Esophagus muscularis mucosa (tissue), 4 donors: Measurements from ENCODE around the gene MGAT5B. TPM values are rescaled to one million over a fixed set of nuclear protein-coding genes. Genes with fewer than 3 reads are reported as not detected.

ENCODE experiments used
- DNase-seq: peaks from one replicate; pipeline ENCODE4 v3.0.0-alpha.2; 2017; ENCODE audit errors: extremely low spot score
- H3K27ac ChIP-seq, 4 donors: fragments of 200-600 bp; sonication (generic); replicated peaks in 1 of 4; 1 replicate in 3 of 4; 2 replicates in 1 of 4; pipeline ENCODE4 v1.5.1; 2016 to 2019; ENCODE audit warnings: mild to moderate bottlenecking in 1 of 4
- H3K27me3 ChIP-seq, 4 donors: fragments of 200-600 bp; sonication (generic); one replicate each; pipeline versions ENCODE4 v1.5.1 to v1.6.0; 2016 to 2019
- H3K36me3 ChIP-seq, 4 donors: fragments of 200-600 bp; sonication (generic); one replicate each; pipeline ENCODE4 v1.5.1; 2016 to 2019
- H3K4me1 ChIP-seq, 4 donors: fragments of 200-600 bp; sonication (generic); one replicate each; pipeline ENCODE4 v1.5.1; 2016 to 2019
- H3K4me3 ChIP-seq, 4 donors: fragments of 200-600 bp; sonication (generic); 1 replicate in 2 of 4; 2 replicates in 2 of 4; pipeline ENCODE4 v1.5.1; 2016 to 2019; ENCODE audit warnings: mild to moderate bottlenecking in 4 of 4, moderate library complexity in 1 of 4
- H3K9me3 ChIP-seq, 4 donors: fragments of 200-600 bp; sonication (generic); 1 replicate in 3 of 4; 2 replicates in 1 of 4; pipeline ENCODE4 v1.5.1; 2016 to 2019
- CTCF ChIP-seq, 3 experiments: fragments of 200-600 bp in 2 of 3; fragments of 450-650 bp in 1 of 3; sonication (generic) in 2 of 3; IDR thresholded peaks; one replicate each; pipeline ENCODE4 v1.5.1; 2017 to 2019; ENCODE audit warnings: antibody characterized with exemption in 3 of 3, mild to moderate bottlenecking in 2 of 3, moderate library complexity in 1 of 3
- EP300 ChIP-seq: sonication (generic); formaldehyde crosslinking; IDR thresholded peaks from one replicate; pipeline ENCODE4 v1.6.1; 2017; ENCODE audit warnings: antibody characterized with exemption
- POLR2A ChIP-seq: fragments of 450-650 bp; IDR thresholded peaks from one replicate; pipeline ENCODE4 v1.6.1; 2017; ENCODE audit warnings: antibody characterized with exemption, moderate library complexity, mild to moderate bottlenecking, low read depth
- POLR2AphosphoS5 ChIP-seq, 2 donors: sonication (generic); formaldehyde crosslinking; IDR thresholded peaks; one replicate each; pipeline ENCODE4 v1.6.1; 2017; ENCODE audit warnings: antibody characterized with exemption in 2 of 2
- WGBS: methylation state at CpG from one replicate; pipeline ENCODE4 v1.1.5; 2018; 5-methylcytosine and 5-hydroxymethylcytosine counted together
- intact Hi-C: fragments of 100-400 bp; cut with DNase I; formaldehyde crosslinking; loops from one replicate; pipeline ENCODE4 v1.15.1; 2023
- total RNA-seq, 4 donors: library from RNA; depleted of rRNA; stranded (reverse); fragments of >200 nt; gene quantifications; one replicate each; pipeline versions ENCODE4 v1.1.0 to v1.2.1, GENCODE V29; 2016

MGAT5B gene
- total RNA-seq, 4 donors from 2014 or later: under 0.01 to 1.7 (median 0.43) TPM

GRCh38 chr17:76915840-76916510, 47.8 kb downstream of the MGAT5B start:
- no peaks in the 10 kb centered on the region for H3K4me1 ChIP-seq
- no peak overlapping the region for H3K4me3 ChIP-seq
- H3K27ac ChIP-seq: no peak overlapping the region
- H3K36me3 ChIP-seq: no peaks in the 10 kb centered on the region
- intact Hi-C loops: no loop called here
- 84% methylated on average over 14 of the region's 28 CpGs for WGBS
- DNase-seq: no peak
- H3K9me3 ChIP-seq: no peaks in the 10 kb centered on the region
- H3K27me3 ChIP-seq: peaks cover 0 to 61% (median 0%) of the 10 kb centered on the region in 4 donors
- TF ChIP-seq EP300: no peak
- TF ChIP-seq POLR2AphosphoS5 (IDR thresholded peaks at IDR 0.05): no peak
- no peak for TF ChIP-seq CTCF (IDR thresholded peaks at IDR 0.05)
- no peak for TF ChIP-seq POLR2A

GRCh38 chr17:76917829-76918228, 49.6 kb downstream of the MGAT5B start:
- no peak for DNase-seq
- Histone ChIP-seq H3K36me3 (no peaks in the 10 kb centered on the region), H3K9me3 (no peaks in the 10 kb centered on the region), H3K4me1 (no peaks in the 10 kb centered on the region), H3K27me3 (peaks cover 0 to 55% (median 4%) of the 10 kb centered on the region in 4 donors), H3K27ac (no peak overlapping the region), H3K4me3 (no peak overlapping the region)
- intact Hi-C loops: no loop called here
- TF ChIP-seq POLR2A (no peak), POLR2AphosphoS5 (IDR thresholded peaks at IDR 0.05) (no peak), EP300 (no peak), CTCF (IDR thresholded peaks at IDR 0.05) (no peak)
- WGBS: 64% methylated on average over 14 of the region's 15 CpGs

- intact Hi-C loops: no loop called here
- DNase-seq: no peak
- Histone ChIP-seq H3K27ac (no peak overlapping the region), H3K4me3 (no peak overlapping the region), H3K36me3 (no peaks in the 10 kb centered on the region), H3K4me1 (no peaks in the 10 kb centered on the region), H3K27me3 (peaks cover 0 to 56% (median 4%) of the 10 kb centered on the region in 4 donors), H3K9me3 (no peaks in the 10 kb centered on the region)
- WGBS: 84% methylated on average over 6 of the region's 6 CpGs
- TF ChIP-seq POLR2A (no peak), CTCF (IDR thresholded peaks at IDR 0.05) (no peak), EP300 (no peak)
These were observed 50.6 kb downstream of the MGAT5B start for GRCh38 chr17:76918811-76919210.

GRCh38 chr17:76920364-76921139, 52.3 kb downstream of the MGAT5B start:
- Histone ChIP-seq H3K27ac (no peak overlapping the region), H3K4me3 (no peak overlapping the region), H3K4me1 (peaks cover 0 to 5% (median 4%) of the 10 kb centered on the region in 4 donors), H3K9me3 (no peaks in the 10 kb centered on the region), H3K27me3 (peaks cover 0 to 65% (median 4%) of the 10 kb centered on the region in 4 donors), H3K36me3 (no peaks in the 10 kb centered on the region)
- TF ChIP-seq CTCF (IDR thresholded peaks at IDR 0.05) (no peak), POLR2AphosphoS5 (IDR thresholded peaks at IDR 0.05) (no peak), EP300 (no peak), POLR2A (no peak)
- 67% methylated on average over 11 of the region's 13 CpGs for WGBS
- intact Hi-C loops: no loop called here
- no peak for DNase-seq
